ENCODE data around the gene LRRC37A3.
"Not testable (repeated sequence)": the region's sequence is repeated elsewhere in the genome, so short reads cannot be mapped to it uniquely, and the experiment has no call there.

LRRC37A3 gene

DNA sequence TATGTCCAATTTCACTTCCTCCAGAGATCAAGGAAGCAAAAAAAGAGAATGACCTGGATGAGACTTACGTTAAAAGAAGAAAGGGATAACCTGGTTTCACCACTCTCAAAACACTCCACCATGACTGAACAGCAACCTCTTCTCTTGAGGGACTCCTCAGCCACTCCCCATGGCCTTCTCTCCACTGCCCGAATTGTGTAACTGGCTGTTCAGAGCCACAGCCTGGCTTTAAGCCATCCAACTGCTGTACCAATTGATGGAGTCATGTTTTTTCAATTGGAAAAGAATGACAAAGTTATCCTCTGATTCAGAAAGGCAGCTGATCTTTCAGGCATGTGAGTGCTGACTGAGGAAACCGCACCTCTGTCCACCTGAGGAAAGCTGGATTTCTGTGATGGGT is 85.2 kb downstream of the LRRC37A3 start:
- not testable (repeated sequence) for DNase-seq (ENCODE audit: low read depth, low spot score)

GRCh38 chr17:64830631-64831040 is 88.6 kb downstream of the LRRC37A3 start:
- DNase-seq (ENCODE audit: low read depth, low spot score), result not testable (repeated sequence)

DNA sequence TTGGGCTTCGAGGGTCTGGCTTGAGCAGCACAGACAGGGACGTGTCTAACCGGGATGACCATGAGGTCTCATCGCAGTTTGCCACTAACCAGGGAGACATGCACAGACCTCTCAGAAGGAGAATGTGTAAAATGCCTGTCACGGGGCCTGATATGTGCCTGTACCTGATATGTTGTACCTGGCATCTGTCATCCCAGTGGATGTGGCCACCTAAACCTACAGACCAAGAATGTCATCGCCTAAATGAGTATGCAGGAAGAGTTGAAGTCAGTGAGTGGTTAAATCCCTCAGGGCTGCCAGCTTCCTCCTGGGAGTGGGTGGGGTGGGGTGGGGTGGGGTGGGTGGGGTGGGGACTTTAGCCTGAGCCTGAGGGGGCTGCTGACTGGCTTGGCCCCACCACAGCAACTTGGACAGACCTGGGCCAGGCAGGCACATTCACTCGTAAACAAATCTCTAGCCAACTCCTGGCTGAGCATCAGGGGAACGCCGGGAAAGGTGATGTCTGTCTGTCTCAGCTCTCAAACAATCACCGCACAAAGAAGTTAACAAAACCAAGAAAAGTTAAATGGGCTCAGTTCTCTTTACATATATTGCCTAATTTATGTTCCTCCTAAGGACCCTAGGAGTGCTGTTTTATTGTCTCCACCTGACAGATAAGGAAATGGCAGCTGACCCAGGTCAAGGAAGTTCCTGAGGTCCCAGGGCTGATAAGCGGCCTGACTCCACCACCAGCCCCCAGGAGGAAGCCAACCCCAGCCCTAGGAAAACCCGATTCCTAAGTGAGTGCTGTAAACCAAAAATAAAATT is 89.3 kb downstream of the LRRC37A3 start:
- DNase-seq (ENCODE audit: low read depth, low spot score), result not testable (repeated sequence)

DNA sequence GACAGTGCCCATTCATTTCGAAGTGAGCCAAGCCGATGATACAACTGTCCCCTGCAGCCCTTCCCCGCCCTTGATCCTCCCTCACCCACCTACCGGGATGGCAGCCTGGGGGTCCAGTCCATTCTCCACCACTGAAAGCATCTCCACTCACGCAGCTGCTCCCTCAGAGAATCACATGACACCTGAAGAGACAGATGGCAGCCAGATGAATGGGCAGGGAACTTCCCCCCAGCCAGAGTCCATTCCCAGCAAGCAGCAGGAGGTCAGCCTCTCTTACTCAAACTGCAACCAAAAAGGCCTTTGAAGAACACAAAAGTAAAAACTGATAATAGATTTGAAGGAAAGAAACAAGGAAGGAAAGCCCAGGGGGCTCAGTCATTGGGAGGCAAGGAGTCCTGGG is 90.2 kb downstream of the LRRC37A3 start:
- not testable (repeated sequence) for DNase-seq (ENCODE audit: low read depth, low spot score)

DNA sequence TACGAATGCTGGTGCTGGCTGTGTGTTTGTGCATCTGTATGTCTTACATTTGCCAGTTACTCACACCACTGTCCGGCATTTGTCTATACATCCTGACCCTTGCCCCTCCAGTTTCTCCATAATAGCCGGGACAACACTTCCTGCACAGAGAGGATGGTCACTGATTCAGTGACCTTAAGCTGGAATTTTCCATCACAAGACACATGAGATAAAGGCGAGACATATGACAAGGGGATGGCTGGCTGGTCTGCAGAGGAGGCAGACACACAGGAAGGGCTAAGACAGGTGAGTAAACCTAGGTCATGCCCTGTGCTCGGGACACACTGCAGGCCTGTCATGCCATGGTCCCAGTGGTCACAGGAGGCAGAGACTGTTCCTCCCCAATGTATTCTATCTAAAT is 100.4 kb downstream of the LRRC37A3 start:
- DNase-seq (ENCODE audit: low read depth, low spot score), result not testable (repeated sequence)

DNA sequence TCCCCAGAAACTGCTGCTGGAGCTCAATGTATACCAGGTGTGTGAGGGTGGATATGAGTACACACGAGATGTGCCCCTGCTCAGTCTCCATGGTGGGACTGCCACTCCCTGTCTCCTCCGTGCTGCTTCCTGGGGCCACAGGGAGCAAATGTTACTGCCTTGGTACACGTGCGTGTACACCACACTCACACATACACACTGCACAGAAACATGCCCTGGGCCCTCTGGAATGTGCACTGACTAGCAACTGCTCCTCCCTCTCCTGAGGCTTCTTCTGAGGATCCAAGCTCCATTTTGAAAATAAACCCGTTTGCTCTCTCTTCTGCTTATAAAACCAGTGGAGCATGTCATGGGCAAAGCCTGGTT is 103.5 kb downstream of the LRRC37A3 start:
- not testable (repeated sequence) for DNase-seq (ENCODE audit: low read depth, low spot score)

- DNase-seq (ENCODE audit: low read depth, low spot score), result not testable (repeated sequence)
Observed at GRCh38 chr17:64814993-64815832, 104.1 kb downstream of the LRRC37A3 start.

GRCh38 chr17:64808178-64808977 is 110.9 kb downstream of the LRRC37A3 start:
- not testable (repeated sequence) for DNase-seq (ENCODE audit: low read depth, low spot score)
